K562 (cell line): ENCODE data around the gene KAZN. TPM values are rescaled to one million over a fixed set of nuclear protein-coding genes. Genes with fewer than 3 reads are reported as not detected.

ENCODE experiments used
- BRF1 ChIP-seq: IDR thresholded peaks from 3 replicates; pipeline ENCODE4 v1.6.1; 2011; ENCODE audit warnings: borderline replicate concordance, mild to moderate bottlenecking; ENCODE audit not compliant: insufficient read length; ENCODE audit errors: extremely low read depth
- CEBPB ChIP-seq: fragments of 450-650 bp; IDR thresholded peaks from 2 replicates; pipeline ENCODE4 v1.6.1; 2016; ENCODE audit warnings: missing genetic modification characterization, missing compliant biosample characterization
- HNRNPH1 ChIP-seq: fragments of 200-400 bp; formaldehyde crosslinking; optimal IDR thresholded peaks from 2 replicates; pipeline ENCODE3; 2017; ENCODE audit warnings: low read depth, mild to moderate bottlenecking, low read length, moderate library complexity
- MYBL2 ChIP-seq, 2 experiments: fragments of 450-650 bp in 1 of 2; sonication (generic) in 1 of 2; formaldehyde crosslinking in 1 of 2; IDR thresholded peaks; 2 replicates each; pipeline versions ENCODE4 v1.6.1 to v1.8.1; 2017 to 2022; ENCODE audit warnings: borderline replicate concordance in 1 of 2, inconsistent platforms in 1 of 2, low read depth in 1 of 2, mild to moderate bottlenecking in 1 of 2, missing genetic modification reagents in 1 of 2, moderate library complexity in 1 of 2
- PTTG1 ChIP-seq: fragments of 450-650 bp; IDR thresholded peaks from 2 replicates; pipeline ENCODE4 v1.6.1; 2016; ENCODE audit warnings: low read depth, mild to moderate bottlenecking, missing genetic modification characterization, missing compliant biosample characterization
- RAD21 ChIP-seq, 2 experiments: fragments of 250-450 bp in 1 of 2; fragments of 450-650 bp in 1 of 2; sonication (Bioruptor Pico) in 1 of 2; formaldehyde crosslinking in 1 of 2; IDR thresholded peaks in 1 of 2; conservative IDR thresholded peaks in 1 of 2; 2 replicates each; pipeline versions ENCODE4 v1.4.0 to v1.8.0; 2020 to 2022; ENCODE audit warnings: mild to moderate bottlenecking in 2 of 2, moderate library complexity in 1 of 2
- REST ChIP-seq, 2 experiments: fragments of 450-650 bp; formaldehyde crosslinking in 1 of 2; IDR thresholded peaks; 2 replicates each; pipeline versions ENCODE4 v1.4.0 to v1.6.1; 2014 to 2020; ENCODE audit warnings: mild to moderate bottlenecking in 2 of 2, borderline replicate concordance in 1 of 2, low read depth in 1 of 2
- RHOXF2B ChIP-seq: fragments of 250-450 bp; sonication (Bioruptor Pico); conservative IDR thresholded peaks from 2 replicates; pipeline ENCODE4 v1.5.1; 2021
- SMC3 ChIP-seq: conservative IDR thresholded peaks from 2 replicates; pipeline ENCODE4 v1.6.1; 2011; ENCODE audit warnings: low read depth, low read length, improper control_type of control experiment; ENCODE audit not compliant: insufficient read depth
- STAT5B ChIP-seq: fragments of 250-450 bp; sonication (Bioruptor Pico); IDR thresholded peaks from 2 replicates; pipeline ENCODE4 v1.8.0; 2021; ENCODE audit warnings: mild to moderate bottlenecking, inconsistent platforms
- THAP12 ChIP-seq: fragments of 250-450 bp; sonication (Bioruptor Pico); IDR thresholded peaks from 2 replicates; pipeline ENCODE4 v1.9.0; 2021; ENCODE audit warnings: mild to moderate bottlenecking, inconsistent platforms
- XRCC4 ChIP-seq: IDR thresholded peaks from one replicate; pipeline ENCODE4 v1.6.1; 2011; ENCODE audit not compliant: insufficient read depth, insufficient read length; ENCODE audit errors: extremely low read depth
- ZBED1 ChIP-seq: IDR thresholded peaks from 2 replicates; pipeline ENCODE4 v1.6.1; 2014
- ZC3H8 ChIP-seq: fragments of 450-650 bp; IDR thresholded peaks from 2 replicates; pipeline ENCODE4 v1.6.1; 2017
- ZFPM2 ChIP-seq: fragments of 250-450 bp; sonication (Bioruptor Pico); IDR thresholded peaks from 2 replicates; pipeline ENCODE4 v1.5.1; 2022; ENCODE audit warnings: mild to moderate bottlenecking
- ZNF282 ChIP-seq: sonication (generic); formaldehyde crosslinking; IDR thresholded peaks from 2 replicates; pipeline ENCODE4 v1.8.1; 2023; ENCODE audit warnings: missing genetic modification reagents
- polyA plus RNA-seq, 8 experiments: library from polyadenylated mRNA; depleted of rRNA in 4 of 8; stranded (reverse) in 5 of 8; unstranded in 3 of 8; fragments of >200 nt; fragmentation: Nextera tagmentation in 2 of 8; fragmentation: Illumina TruSeq in 1 of 8; extraction: Ambion mirVana in 2 of 8; extraction: Trizol in 1 of 8; gene quantifications; 2 replicates each; pipeline versions ENCODE4 v1.2.1 to v1.2.3, GENCODE V29; 2011 to 2014; ENCODE audit warnings: inconsistent platforms in 1 of 8, missing spikeins in 1 of 8
- total RNA-seq, 7 experiments: library from RNA; depleted of rRNA in 6 of 7; stranded (reverse); fragments of >200 nt in 6 of 7; fragmentation: Illumina TruSeq in 2 of 7; extraction: Trizol in 2 of 7; gene quantifications; 2 replicates each; pipeline versions ENCODE4 v1.2.1 to v1.2.3, GENCODE V29; 2011 to 2021; ENCODE audit warnings: low replicate concordance in 1 of 7
- TF ChIP-seq, protein P1 (sequence below): sonication (generic); formaldehyde crosslinking; IDR thresholded peaks from 2 replicates; pipeline ENCODE4 v1.8.0; 2022; ENCODE audit warnings: mild to moderate bottlenecking, missing genetic modification reagents

The KAZN gene
- total and polyA plus RNA-seq, 9 of the 15 experiments (the other 6 are each of a cell fraction or from before 2014, with no cell fraction given): 2.1 to 21.6 (median 5.4) TPM

DNA sequence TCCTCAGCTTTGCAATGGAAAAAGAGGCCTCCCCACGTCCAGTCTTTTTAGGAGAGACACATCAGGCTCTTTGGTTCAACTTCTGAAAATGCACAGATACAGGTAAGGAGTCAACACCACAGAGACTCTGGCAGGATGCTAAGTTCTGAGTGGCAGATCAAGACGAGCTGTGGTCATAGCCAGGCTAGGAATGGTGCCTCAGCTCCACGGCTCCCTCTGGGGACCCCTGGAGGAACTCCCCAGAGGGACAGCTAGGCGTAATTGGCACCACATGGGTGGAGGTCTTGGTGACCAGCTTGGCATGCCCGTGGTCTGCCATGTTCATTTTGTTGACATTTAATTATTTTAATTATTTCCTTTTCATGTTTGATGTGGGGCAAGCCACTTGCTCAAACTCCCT, 206.1 kb downstream of the KAZN start (continued):
- TF ChIP-seq STAT5B (CRISPR knock-in tag): no peak
- TF ChIP-seq REST (IDR thresholded peaks at IDR 0.05; ENCODE audit: borderline replicate concordance): peak; percentile 68; the same call in 1 of the 2 replicates
- TF ChIP-seq REST (CRISPR knock-in tag; IDR thresholded peaks at IDR 0.05; ENCODE audit: low read depth): no peak
- TF ChIP-seq ZC3H8: no peak
- TF ChIP-seq BRF1: no peak
- no peak for TF ChIP-seq ZFPM2 (CRISPR knock-in tag)
- no peak for TF ChIP-seq HNRNPH1
- no peak for TF ChIP-seq CEBPB (tag)
- TF ChIP-seq, protein P1, sequence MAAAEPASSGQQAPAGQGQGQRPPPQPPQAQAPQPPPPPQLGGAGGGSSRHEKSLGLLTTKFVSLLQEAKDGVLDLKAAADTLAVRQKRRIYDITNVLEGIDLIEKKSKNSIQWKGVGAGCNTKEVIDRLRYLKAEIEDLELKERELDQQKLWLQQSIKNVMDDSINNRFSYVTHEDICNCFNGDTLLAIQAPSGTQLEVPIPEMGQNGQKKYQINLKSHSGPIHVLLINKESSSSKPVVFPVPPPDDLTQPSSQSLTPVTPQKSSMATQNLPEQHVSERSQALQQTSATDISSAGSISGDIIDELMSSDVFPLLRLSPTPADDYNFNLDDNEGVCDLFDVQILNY (CRISPR knock-in tag): no peak
- no peak for TF ChIP-seq XRCC4
- no peak for TF ChIP-seq PTTG1
- peak; percentile 50 to 85 for TF ChIP-seq RAD21 (CRISPR knock-in tag; conservative IDR thresholded peaks at IDR 0.05 in 1 of 2, IDR thresholded peaks at IDR 0.05 in 1 of 2)
- TF ChIP-seq RHOXF2B (CRISPR knock-in tag): no peak
- no peak for TF ChIP-seq THAP12 (CRISPR knock-in tag)
- peak; percentile 53 for TF ChIP-seq SMC3
- no peak for TF ChIP-seq ZNF282
- no peak for TF ChIP-seq ZBED1
- no peak for TF ChIP-seq MYBL2 (IDR thresholded peaks at IDR 0.05; ENCODE audit: low read depth)
- no peak for TF ChIP-seq MYBL2 (CRISPR knock-in tag; IDR thresholded peaks at IDR 0.05; ENCODE audit: borderline replicate concordance)
